Measurements from ENCODE around the gene LIPT2. TPM values are rescaled to one million over a fixed set of nuclear protein-coding genes. Genes with fewer than 3 reads are reported as not detected.

Gene LIPT2
- total and polyA plus RNA-seq, 10 of the 15 experiments (the other 5 are each of a cell fraction or from before 2014, with no cell fraction given): 0.69 to 7.5 (median 3.8) TPM

- H3K27me3 ChIP-seq (replicated peaks in 1 of 2; ENCODE audit: control insufficient read depth in 2 of 2, insufficient read depth in 2 of 2, low read length in 1 of 2): no peaks in the 10 kb centered on the region
- no peaks in the 10 kb centered on the region for H3K36me3 ChIP-seq (ENCODE audit: control insufficient read depth in 2 of 2, insufficient read depth in 2 of 2, low read length in 1 of 2)
- RAD21 ChIA-PET (ENCODE audit: unreplicated experiment): no interaction called here
- CTCF ChIA-PET: interaction anchor here (1.0 kb wide), 1 partner anchor 395 kb away, joined by 3 read pairs; no protein-coding TSS in a partner anchor
- no peak for FAIRE-seq
- no peak for DNase-seq (ENCODE audit: low read depth, low spot score)
- no peak for TF ChIP-seq SP1 (IDR thresholded peaks at IDR 0.05; ENCODE audit: low read depth, low read length)
- no peak for TF ChIP-seq ZNF217 (IDR thresholded peaks at IDR 0.05)
- TF ChIP-seq CTCF (IDR thresholded peaks at IDR 0.05 in 2 of 3, conservative IDR thresholded peaks at IDR 0.05 in 1 of 3; ENCODE audit: control insufficient read depth in 2 of 3, extremely low read depth in 1 of 3, insufficient read depth in 1 of 3, low read depth in 3 of 3, low read length in 3 of 3): no peak
- no peak for TF ChIP-seq ZNF274 (IDR thresholded peaks at IDR 0.05; ENCODE audit: insufficient read depth, insufficient read length)
- no peak for TF ChIP-seq STAT1 (conservative IDR thresholded peaks at IDR 0.05)
- no peak for TF ChIP-seq BRCA1 (IDR thresholded peaks at IDR 0.05; ENCODE audit: low read depth, low read length)
- no peak for TF ChIP-seq RBBP5 (conservative IDR thresholded peaks at IDR 0.05)
- TF ChIP-seq STAT3 (IDR thresholded peaks at IDR 0.05; ENCODE audit: low read depth, low read length): no peak
- TF ChIP-seq PRDM15 (CRISPR knock-in tag; IDR thresholded peaks at IDR 0.05): no peak
- TF ChIP-seq ZNF24 (IDR thresholded peaks at IDR 0.05): no peak
- TF ChIP-seq SIX5 (IDR thresholded peaks at IDR 0.05; ENCODE audit: low read depth, low read length, severe bottlenecking): no peak
- POLR2A ChIA-PET: no interaction called here
- SMC1A ChIA-PET (ENCODE audit: uncharacterized antibody, unreplicated experiment): no interaction called here
- H3K27ac ChIP-seq (ENCODE audit: control insufficient read depth, insufficient read depth): no peak overlapping the region
- no peaks in the 10 kb centered on the region for H3K79me2 ChIP-seq (ENCODE audit: control insufficient read depth, insufficient read depth, low read length)
- intact Hi-C loops (cut with micrococcal nuclease; ENCODE audit: unreplicated experiment) (no loop called here), in situ Hi-C loops (cut with MboI) (no loop called here)
- H4K20me1 ChIP-seq (ENCODE audit: control insufficient read depth, insufficient read depth): no peaks in the 10 kb centered on the region
- BruUV-seq (replicated peaks): no TSS peak
- no peak overlapping the region for H3K4me2 ChIP-seq (ENCODE audit: control insufficient read depth, insufficient read depth)
- ATAC-seq: no peak
- no peaks in the 10 kb centered on the region; the same call in 2 of the 3 replicates for H3K9me3 ChIP-seq (replicated peaks; ENCODE audit: control insufficient read depth, insufficient read depth, low read length)
- H3K9ac ChIP-seq (ENCODE audit: control insufficient read depth, insufficient read depth, low read length): no peak overlapping the region
- H2AFZ ChIP-seq (ENCODE audit: control insufficient read depth, low read depth, low read length): no peak overlapping the region
- H3K4me1 ChIP-seq (ENCODE audit: control insufficient read depth, insufficient read depth, low read length): no peaks in the 10 kb centered on the region; the same call in 1 of the 2 replicates
- no peak overlapping the region for H3K4me3 ChIP-seq
- WGBS (ENCODE audit: insufficient coverage, insufficient replicate concordance, low lambda C conversion rate, missing lambda C conversion rate): 40% methylated on average over 8 of the region's 8 CpGs
Measured at GRCh38 chr11:74534216-74534945, 40.9 kb upstream of the LIPT2 start.

Measured in GM12878 (cell line).